ENCODE results near the gene SH3PXD2A.

Gene SH3PXD2A

GRCh38 chr10:103837370-103838069 lies 17.9 kb downstream of the SH3PXD2A start:
- no peak for DNase-seq
- H3K27me3 Mint-ChIP-seq, result no peaks in the 10 kb centered on the region
- no peak overlapping the region for H3K27ac Mint-ChIP-seq
- H3K4me1 Mint-ChIP-seq (ENCODE audit: low read depth), result no peaks in the 10 kb centered on the region
- H3K9me3 Mint-ChIP-seq, result no peaks in the 10 kb centered on the region
- H3K36me3 Mint-ChIP-seq (ENCODE audit: low read depth), result no peaks in the 10 kb centered on the region
- no peak overlapping the region for H3K4me3 Mint-ChIP-seq

GRCh38 chr10:103836861-103837260 lies 18.5 kb downstream of the SH3PXD2A start:
- Mint-ChIP-seq H3K36me3 (ENCODE audit: low read depth) (no peaks in the 10 kb centered on the region), H3K4me3 (no peak overlapping the region), H3K27me3 (no peaks in the 10 kb centered on the region), H3K27ac (no peak overlapping the region), H3K4me1 (ENCODE audit: low read depth) (no peaks in the 10 kb centered on the region), H3K9me3 (no peaks in the 10 kb centered on the region)
- DNase-seq, result no peak

GRCh38 chr10:103836273-103836672 lies 19.1 kb downstream of the SH3PXD2A start:
- DNase-seq, result no peak
- H3K36me3 Mint-ChIP-seq (ENCODE audit: low read depth), result no peaks in the 10 kb centered on the region
- no peak overlapping the region for H3K27ac Mint-ChIP-seq
- no peaks in the 10 kb centered on the region for H3K4me1 Mint-ChIP-seq (ENCODE audit: low read depth)
- H3K9me3 Mint-ChIP-seq, result no peaks in the 10 kb centered on the region
- no peak overlapping the region for H3K4me3 Mint-ChIP-seq
- H3K27me3 Mint-ChIP-seq, result no peaks in the 10 kb centered on the region

GRCh38 chr10:103835096-103836050 lies 20.0 kb downstream of the SH3PXD2A start:
- Mint-ChIP-seq H3K36me3 (ENCODE audit: low read depth) (no peaks in the 10 kb centered on the region), H3K4me3 (no peak overlapping the region), H3K9me3 (no peaks in the 10 kb centered on the region), H3K4me1 (ENCODE audit: low read depth) (no peaks in the 10 kb centered on the region), H3K27ac (no peak overlapping the region), H3K27me3 (no peaks in the 10 kb centered on the region)
- no peak for DNase-seq

GRCh38 chr10:103834436-103835095 lies 20.8 kb downstream of the SH3PXD2A start:
- no peaks in the 10 kb centered on the region for H3K36me3 Mint-ChIP-seq (ENCODE audit: low read depth)
- no peak overlapping the region for H3K27ac Mint-ChIP-seq
- no peaks in the 10 kb centered on the region for H3K27me3 Mint-ChIP-seq
- H3K4me3 Mint-ChIP-seq, result no peak overlapping the region
- no peak for DNase-seq
- H3K4me1 Mint-ChIP-seq (ENCODE audit: low read depth), result no peaks in the 10 kb centered on the region
- no peaks in the 10 kb centered on the region for H3K9me3 Mint-ChIP-seq

- H3K27ac Mint-ChIP-seq, result no peak overlapping the region
Observed at GRCh38 chr10:103833731-103834365, 21.5 kb downstream of the SH3PXD2A start.

GRCh38 chr10:103832806-103833205 lies 22.6 kb downstream of the SH3PXD2A start:
- H3K36me3 Mint-ChIP-seq (ENCODE audit: low read depth), result no peaks in the 10 kb centered on the region
- H3K27ac Mint-ChIP-seq, result no peak overlapping the region
- H3K4me3 Mint-ChIP-seq, result no peak overlapping the region
- no peak for DNase-seq
- no peaks in the 10 kb centered on the region for H3K27me3 Mint-ChIP-seq
- H3K9me3 Mint-ChIP-seq, result no peaks in the 10 kb centered on the region
- no peaks in the 10 kb centered on the region for H3K4me1 Mint-ChIP-seq (ENCODE audit: low read depth)

More at GRCh38 chr10:103833731-103834365, 21.5 kb downstream of the SH3PXD2A start:
- no peaks in the 10 kb centered on the region for H3K4me1 Mint-ChIP-seq (ENCODE audit: low read depth)
- H3K36me3 Mint-ChIP-seq (ENCODE audit: low read depth), result no peaks in the 10 kb centered on the region
- no peaks in the 10 kb centered on the region for H3K27me3 Mint-ChIP-seq
- no peak overlapping the region for H3K4me3 Mint-ChIP-seq
- no peaks in the 10 kb centered on the region for H3K9me3 Mint-ChIP-seq
- DNase-seq, result no peak

- no peak overlapping the region for H3K4me3 Mint-ChIP-seq
Observed at GRCh38 chr10:103829838-103830465, 25.4 kb downstream of the SH3PXD2A start.

GRCh38 chr10:103829278-103829677 lies 26.1 kb downstream of the SH3PXD2A start:
- Mint-ChIP-seq H3K4me3 (no peak overlapping the region), H3K27ac (no peak overlapping the region), H3K36me3 (ENCODE audit: low read depth) (no peaks in the 10 kb centered on the region), H3K9me3 (no peaks in the 10 kb centered on the region), H3K27me3 (no peaks in the 10 kb centered on the region), H3K4me1 (ENCODE audit: low read depth) (no peaks in the 10 kb centered on the region)
- no peak for DNase-seq

More at GRCh38 chr10:103829838-103830465, 25.4 kb downstream of the SH3PXD2A start:
- H3K4me1 Mint-ChIP-seq (ENCODE audit: low read depth), result no peaks in the 10 kb centered on the region
- no peaks in the 10 kb centered on the region for H3K9me3 Mint-ChIP-seq
- no peak for DNase-seq
- no peaks in the 10 kb centered on the region for H3K27me3 Mint-ChIP-seq
- H3K36me3 Mint-ChIP-seq (ENCODE audit: low read depth), result no peaks in the 10 kb centered on the region
- no peak overlapping the region for H3K27ac Mint-ChIP-seq

GRCh38 chr10:103828587-103829197 lies 26.7 kb downstream of the SH3PXD2A start:
- Mint-ChIP-seq H3K27me3 (no peaks in the 10 kb centered on the region), H3K36me3 (ENCODE audit: low read depth) (no peaks in the 10 kb centered on the region), H3K4me3 (no peak overlapping the region), H3K9me3 (no peaks in the 10 kb centered on the region), H3K4me1 (ENCODE audit: low read depth) (no peaks in the 10 kb centered on the region), H3K27ac (no peak overlapping the region)
- DNase-seq, result no peak

- Mint-ChIP-seq H3K36me3 (ENCODE audit: low read depth) (no peaks in the 10 kb centered on the region), H3K9me3 (no peaks in the 10 kb centered on the region), H3K27ac (no peak overlapping the region), H3K27me3 (no peaks in the 10 kb centered on the region), H3K4me1 (ENCODE audit: low read depth) (no peaks in the 10 kb centered on the region), H3K4me3 (no peak overlapping the region)
- DNase-seq, result no peak
Observed at GRCh38 chr10:103828107-103828506, 27.3 kb downstream of the SH3PXD2A start.

GRCh38 chr10:103826885-103827284 lies 28.5 kb downstream of the SH3PXD2A start:
- H3K4me1 Mint-ChIP-seq (ENCODE audit: low read depth), result no peaks in the 10 kb centered on the region
- H3K9me3 Mint-ChIP-seq, result no peaks in the 10 kb centered on the region
- H3K27me3 Mint-ChIP-seq, result no peaks in the 10 kb centered on the region
- H3K27ac Mint-ChIP-seq, result no peak overlapping the region
- no peaks in the 10 kb centered on the region for H3K36me3 Mint-ChIP-seq (ENCODE audit: low read depth)
- no peak for DNase-seq
- no peak overlapping the region for H3K4me3 Mint-ChIP-seq

- H3K36me3 Mint-ChIP-seq (ENCODE audit: low read depth), result no peaks in the 10 kb centered on the region
- no peak overlapping the region for H3K4me3 Mint-ChIP-seq
- H3K9me3 Mint-ChIP-seq, result no peaks in the 10 kb centered on the region
- H3K27me3 Mint-ChIP-seq, result peaks cover 10% of the 10 kb centered on the region
- no peak for DNase-seq
- H3K4me1 Mint-ChIP-seq (ENCODE audit: low read depth), result no peaks in the 10 kb centered on the region
- H3K27ac Mint-ChIP-seq, result no peak overlapping the region
Observed at GRCh38 chr10:103824281-103824680, 31.1 kb downstream of the SH3PXD2A start.
